DMS53 treated with DMSO at 0.1 percent for 48 hours (cell line): Measurements from ENCODE around the gene TNRC18.

ENCODE experiments used
- DNase-seq: peaks from one replicate; lab custom pipeline; 2025; ENCODE audit not compliant: unreplicated experiment; lab: John Stamatoyannopoulos, UW

Gene TNRC18

GRCh38 chr7:5404421-5404826 lies 19.2 kb downstream of the TNRC18 start:
- no peak for DNase-seq

GRCh38 chr7:5403442-5403841 lies 20.2 kb downstream of the TNRC18 start:
- no peak for DNase-seq

- peak; percentile 25 for DNase-seq
These were observed 25.9 kb downstream of the TNRC18 start for GRCh38 chr7:5397736-5398135.

GRCh38 chr7:5396999-5397663 lies 26.5 kb downstream of the TNRC18 start:
- DNase-seq: peak; percentile 90

GRCh38 chr7:5396542-5396941 lies 27.1 kb downstream of the TNRC18 start:
- DNase-seq: peak; percentile 64

GRCh38 chr7:5395246-5395645 lies 28.4 kb downstream of the TNRC18 start:
- no peak for DNase-seq

GRCh38 chr7:5394264-5395105 lies 29.1 kb downstream of the TNRC18 start:
- DNase-seq: no peak

- no peak for DNase-seq
These were observed 29.9 kb downstream of the TNRC18 start for GRCh38 chr7:5393748-5394147.

GRCh38 chr7:5393328-5393727 lies 30.3 kb downstream of the TNRC18 start:
- DNase-seq: no peak

- DNase-seq: no peak
These were observed 32.7 kb downstream of the TNRC18 start for GRCh38 chr7:5390918-5391317.

- DNase-seq: no peak
These were observed 34.7 kb downstream of the TNRC18 start for GRCh38 chr7:5388905-5389433.

GRCh38 chr7:5388273-5388901 lies 35.2 kb downstream of the TNRC18 start:
- no peak for DNase-seq

GRCh38 chr7:5387711-5388245 lies 35.9 kb downstream of the TNRC18 start:
- DNase-seq: no peak

- DNase-seq: no peak
These were observed 39.0 kb downstream of the TNRC18 start for GRCh38 chr7:5384618-5385017.

- DNase-seq: no peak
These were observed 40.1 kb downstream of the TNRC18 start for GRCh38 chr7:5383314-5384098.

GRCh38 chr7:5382281-5382892 lies 41.2 kb downstream of the TNRC18 start:
- DNase-seq: no peak

- DNase-seq: no peak
These were observed 42.4 kb downstream of the TNRC18 start for GRCh38 chr7:5381071-5381772.

GRCh38 chr7:5380350-5381070 lies 43.1 kb downstream of the TNRC18 start:
- DNase-seq: no peak

GRCh38 chr7:5379546-5379945 lies 44.1 kb downstream of the TNRC18 start:
- no peak for DNase-seq
